ENCODE data around the gene CHAC1.

The CHAC1 gene

DNA sequence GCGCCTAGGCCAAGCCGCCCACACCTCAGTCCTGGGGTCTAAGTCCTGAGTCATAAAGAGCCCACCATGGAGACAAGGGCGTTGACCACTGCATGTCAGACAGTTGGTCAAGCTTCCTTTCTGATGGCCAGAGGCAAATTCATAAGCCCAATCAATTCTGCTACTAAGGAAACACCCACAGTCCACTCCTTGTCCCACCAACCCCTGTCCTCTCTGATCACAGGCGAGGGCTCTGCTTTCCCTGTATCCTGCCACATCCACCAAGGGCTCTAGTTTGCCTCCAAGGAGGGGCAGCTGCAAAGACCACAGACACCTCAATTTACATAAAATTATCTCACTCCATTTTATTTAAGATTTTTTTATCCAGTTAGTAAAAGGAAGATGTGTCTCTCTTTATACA lies 25.3 kb downstream of the CHAC1 start:
- no peak for DNase-seq
- intact Hi-C loops (cut with DNase I): no loop called here

DNA sequence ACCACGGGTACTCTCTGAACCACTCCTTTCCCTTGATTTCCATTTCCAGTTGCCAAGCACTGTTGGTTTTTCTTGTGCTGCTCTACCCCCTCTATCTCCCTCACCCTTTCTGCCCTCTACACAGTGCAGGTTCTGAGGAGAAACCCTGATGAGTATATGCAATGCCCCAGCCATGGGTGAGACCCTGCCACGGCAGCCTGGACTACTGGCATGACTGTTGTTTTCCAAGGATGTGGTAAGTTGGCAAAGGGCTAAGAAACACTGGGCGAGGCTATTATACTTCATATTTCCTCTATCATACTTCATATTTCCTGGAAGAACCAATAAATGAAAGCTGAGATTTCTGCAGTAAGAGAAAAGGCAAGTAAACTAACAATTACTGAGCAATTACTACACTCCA lies 27.9 kb downstream of the CHAC1 start:
- intact Hi-C loops (cut with DNase I): no loop called here
- no peak for DNase-seq

DNA sequence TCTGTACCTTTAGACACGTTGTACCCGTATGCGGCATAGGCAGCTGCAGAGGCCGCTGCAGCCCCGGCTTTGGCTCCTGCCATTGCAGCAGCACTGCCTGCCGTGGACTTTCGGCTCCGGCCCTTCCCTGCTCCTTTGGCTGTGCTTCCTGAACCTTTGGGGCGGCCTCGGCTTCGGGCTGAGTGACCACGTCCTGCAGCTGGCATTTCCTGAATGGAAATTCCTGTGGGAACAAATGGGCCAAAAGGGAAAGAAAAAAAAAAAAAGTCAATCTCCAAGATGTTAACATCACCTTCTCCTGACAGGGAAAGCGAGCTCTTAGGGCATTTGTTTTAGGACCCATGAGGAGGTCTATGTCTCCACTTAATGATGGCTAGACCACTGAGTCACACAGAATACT lies 29.6 kb downstream of the CHAC1 start:
- DNase-seq: peak in 1 of 10 donors; percentile 81
- intact Hi-C loops (cut with DNase I): no loop called here

DNA sequence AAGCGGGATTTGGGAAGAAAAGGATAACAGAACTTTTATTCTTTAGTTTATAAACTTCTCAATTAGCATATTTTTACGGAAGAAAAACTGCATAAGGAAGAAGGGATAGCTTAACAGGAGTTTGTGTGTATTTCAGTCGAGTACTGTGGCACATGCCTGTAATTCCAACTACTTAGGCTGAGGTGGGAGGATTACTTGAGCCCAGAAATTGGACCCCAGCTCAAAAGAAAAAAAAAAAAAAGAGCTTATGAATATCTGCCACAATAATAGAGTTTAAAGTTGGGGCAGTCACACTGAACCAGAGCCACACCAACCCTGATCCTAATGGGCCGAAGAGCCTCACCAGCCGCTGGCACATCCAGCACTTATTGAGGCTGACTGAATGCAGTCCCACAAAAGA lies 31.1 kb downstream of the CHAC1 start:
- no peak for DNase-seq
- intact Hi-C loops (cut with DNase I): no loop called here

DNA sequence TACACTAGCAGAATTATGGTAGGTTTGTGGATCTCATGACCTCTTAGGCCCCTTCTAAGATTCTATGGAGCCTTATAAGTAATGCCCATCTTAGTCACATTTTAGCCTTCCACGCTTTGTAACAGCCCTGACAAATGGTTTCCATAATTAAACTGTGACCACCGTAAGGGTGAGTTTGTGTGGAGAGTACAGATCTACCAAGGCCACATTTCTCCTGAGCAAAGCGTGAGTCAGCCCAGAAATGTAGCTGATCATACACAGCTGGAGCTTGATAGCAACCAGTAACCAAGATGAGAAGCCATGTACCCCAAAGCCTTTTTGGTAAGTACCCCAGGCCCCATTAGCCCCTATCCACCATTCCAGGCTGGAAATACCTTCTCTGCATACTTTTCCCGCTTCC lies 31.7 kb downstream of the CHAC1 start:
- intact Hi-C loops (cut with DNase I): no loop called here
- no peak for DNase-seq

DNA sequence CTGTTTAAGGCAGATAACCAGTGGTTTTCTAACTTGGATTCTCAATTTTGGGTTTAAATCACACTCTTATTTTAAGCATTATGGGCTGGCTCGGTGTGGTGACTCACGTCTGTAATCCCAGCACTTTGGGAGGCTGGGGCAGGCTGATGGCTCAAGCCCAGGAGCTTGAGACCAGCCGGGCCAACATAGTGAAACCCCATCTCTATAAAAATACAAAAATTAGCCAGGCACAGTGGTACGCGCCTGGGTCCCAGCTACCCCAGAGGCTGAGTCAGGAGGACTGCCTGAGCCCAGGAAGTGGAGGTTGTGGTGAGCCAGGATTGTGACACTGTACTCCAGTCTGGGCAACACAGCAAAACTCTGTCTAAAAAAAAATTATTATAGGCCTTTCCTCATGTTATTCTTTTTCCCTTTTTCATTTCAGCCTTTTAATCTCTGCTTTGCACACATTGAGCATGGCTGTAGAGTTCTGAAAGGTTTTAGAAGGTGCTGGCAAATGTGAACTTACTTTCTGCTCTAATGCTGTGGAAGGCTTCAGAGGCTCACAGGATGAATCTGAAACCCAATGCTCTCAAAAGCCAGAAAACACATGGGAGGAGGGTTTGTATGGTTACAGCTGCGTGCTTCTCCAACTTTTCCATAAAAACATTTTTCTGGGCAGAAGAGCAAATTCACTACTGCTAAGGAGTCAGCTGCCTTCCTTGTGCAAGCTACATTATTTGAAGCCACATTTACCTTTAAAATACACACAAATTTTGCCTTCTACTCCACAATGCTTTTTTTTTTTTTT lies 32.5 kb downstream of the CHAC1 start:
- peak in 1 of 10 donors; percentile 58 for DNase-seq
- intact Hi-C loops (cut with DNase I): no loop called here

DNA sequence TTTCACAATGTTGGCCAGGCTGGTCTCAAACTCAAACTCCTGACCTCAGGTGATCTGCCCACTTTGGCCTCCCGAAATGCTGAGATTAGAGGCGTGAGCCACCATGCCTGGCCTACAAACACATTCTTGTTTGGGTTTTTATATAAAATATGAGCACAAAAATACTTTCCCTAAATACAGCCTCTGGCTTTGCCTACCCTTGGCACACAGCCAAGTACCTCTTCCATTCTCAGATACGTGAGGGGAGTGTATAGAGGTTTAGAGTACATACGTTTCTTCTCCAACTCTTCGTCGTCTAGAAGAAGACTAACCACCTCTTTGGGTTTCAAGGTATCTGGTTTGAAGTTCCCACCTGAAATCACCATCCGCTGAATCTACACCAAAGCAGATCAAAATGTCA lies 33.5 kb downstream of the CHAC1 start:
- intact Hi-C loops (cut with DNase I): no loop called here
- no peak for DNase-seq

DNA sequence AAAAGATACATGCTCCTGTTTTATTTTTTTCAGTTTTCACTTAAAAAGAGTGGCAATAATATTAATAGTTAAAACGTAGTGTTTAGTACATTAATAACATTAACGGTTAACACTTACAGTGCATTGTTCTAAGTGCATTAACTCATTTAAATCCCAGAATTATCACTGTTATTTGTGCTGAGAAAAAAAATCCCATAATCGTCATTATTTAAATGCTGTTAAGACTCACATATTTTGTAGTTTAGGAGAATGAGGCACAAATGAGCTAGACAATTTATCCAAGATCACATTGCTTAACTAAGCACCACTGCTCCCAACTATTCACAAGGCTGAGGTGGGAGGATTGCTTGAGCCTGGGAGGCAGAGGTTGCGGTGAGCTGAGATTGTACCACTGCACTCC lies 34.9 kb downstream of the CHAC1 start:
- intact Hi-C loops (cut with DNase I): no loop called here

DNA sequence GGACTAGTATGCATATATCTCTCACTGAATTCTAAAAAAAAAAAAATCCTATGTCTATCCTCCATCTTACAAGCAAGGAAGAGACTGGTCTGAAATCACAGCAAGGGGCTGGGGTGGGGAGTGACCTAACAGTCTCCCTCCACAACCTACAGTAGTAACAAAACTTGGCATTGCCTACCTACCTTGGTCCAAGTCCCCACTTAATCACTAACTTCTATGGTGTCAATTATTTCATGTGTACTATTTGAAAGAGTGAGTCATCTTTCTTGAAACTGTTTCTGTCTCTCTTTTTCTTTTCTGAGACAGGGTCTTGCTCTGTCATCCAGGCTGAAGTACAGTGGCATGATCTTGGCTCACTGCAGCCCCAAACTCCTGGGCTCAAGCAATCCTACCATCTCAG lies 36.8 kb downstream of the CHAC1 start:
- no peak for DNase-seq
- intact Hi-C loops (cut with DNase I): no loop called here

More for the DNA sequence above, 34.9 kb downstream of the CHAC1 start:
- no peak for DNase-seq

DNA sequence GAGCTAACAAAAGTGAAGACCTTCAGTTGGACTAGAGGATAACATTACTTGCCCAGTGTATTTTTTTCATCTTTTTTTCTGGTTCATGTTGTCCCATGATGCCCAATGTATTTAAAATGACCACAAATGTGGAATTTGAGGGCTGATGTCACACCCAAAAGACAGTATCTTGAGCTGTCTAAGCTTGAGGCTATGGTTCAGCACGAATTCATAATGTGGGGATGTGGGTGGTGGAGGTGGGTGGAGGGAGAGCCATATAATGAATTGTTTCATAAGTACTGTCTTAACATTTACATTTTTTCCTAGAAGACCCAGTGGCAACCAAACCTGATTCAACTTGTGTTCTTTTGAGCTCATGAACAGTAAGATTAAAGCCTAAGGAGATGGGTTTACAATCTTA lies 37.5 kb downstream of the CHAC1 start:
- DNase-seq: no peak
- intact Hi-C loops (cut with DNase I): no loop called here

DNA sequence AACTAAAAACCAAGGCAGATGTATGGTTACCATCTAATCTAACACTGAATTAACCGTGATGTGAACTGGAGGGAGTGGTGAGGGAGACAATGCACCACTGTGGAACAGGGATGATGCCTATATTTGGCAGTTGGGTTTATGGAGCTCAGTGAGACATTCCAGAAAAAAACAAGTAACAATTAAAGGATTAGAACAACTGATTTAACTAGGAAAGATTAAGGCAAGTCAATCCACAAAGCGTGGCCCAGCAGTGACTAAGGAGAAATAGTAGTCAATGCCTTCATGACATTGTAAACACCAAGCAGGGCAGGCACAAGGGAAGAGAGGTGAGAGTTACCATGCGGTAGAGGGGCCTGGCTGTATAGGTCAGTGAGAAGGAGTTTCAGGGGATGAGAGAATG lies 38.1 kb downstream of the CHAC1 start:
- no peak for DNase-seq
- intact Hi-C loops (cut with DNase I): no loop called here

DNA sequence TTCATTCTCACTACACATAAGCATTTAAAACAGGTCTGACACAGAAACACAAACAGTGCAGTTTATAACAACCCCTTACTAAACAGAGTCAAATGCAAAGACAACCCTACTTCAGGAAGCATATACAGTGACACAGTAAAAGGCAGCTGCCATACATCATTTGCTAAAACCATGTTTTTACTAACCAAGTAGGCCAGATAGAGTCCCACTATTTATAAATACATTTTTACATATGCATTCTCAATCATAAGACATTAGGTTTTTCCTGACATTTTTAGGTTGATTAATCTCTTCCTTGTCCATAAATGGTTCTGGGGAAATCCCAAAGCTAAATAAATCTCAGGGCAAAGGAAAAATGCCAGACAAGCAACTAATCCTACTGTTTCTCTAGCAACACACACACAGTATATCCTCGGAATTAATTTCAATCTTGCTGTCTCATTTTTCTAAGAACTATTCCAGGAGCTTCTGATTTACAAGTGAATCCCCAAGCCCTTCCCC lies 39.0 kb downstream of the CHAC1 start:
- DNase-seq: no peak
- intact Hi-C loops (cut with DNase I): no loop called here

DNA sequence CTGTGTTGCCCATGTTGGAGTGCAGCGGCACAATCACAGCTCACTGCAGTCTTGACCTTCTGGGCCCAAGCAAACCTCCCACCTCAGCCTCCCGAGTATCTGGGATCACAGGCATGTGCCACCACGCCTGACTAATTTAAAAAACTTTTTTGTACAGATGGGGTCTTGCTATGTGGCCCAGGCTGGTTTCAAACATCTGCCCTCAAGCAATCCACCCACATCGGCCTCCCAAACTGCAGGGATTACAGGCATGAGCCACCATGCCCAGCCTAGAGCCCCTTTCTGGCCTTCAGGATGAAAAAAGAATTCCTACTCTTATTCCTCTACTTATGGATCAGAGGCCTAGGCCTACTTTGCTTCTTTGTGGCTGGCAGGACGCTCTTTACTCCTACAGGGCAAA lies 39.6 kb downstream of the CHAC1 start:
- intact Hi-C loops (cut with DNase I): no loop called here
- DNase-seq: no peak

DNA sequence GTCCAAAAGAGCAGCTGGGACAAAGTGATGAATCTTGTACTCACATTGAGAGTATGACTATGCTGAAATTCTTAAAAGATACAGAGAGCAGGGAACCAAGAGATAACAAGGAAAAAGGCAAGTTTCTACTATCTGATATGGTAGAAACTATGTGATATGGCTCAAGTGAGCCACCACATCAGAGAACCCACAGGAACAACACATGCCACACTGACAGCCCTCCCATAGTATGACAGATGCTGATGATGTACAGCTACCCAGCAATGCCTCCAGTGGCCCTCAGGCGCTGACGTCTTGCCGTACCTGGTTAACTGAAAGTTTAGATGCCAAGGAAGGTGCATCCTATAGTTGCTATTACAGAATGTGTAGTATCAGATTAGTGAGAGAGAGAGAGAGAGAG lies 42.4 kb downstream of the CHAC1 start:
- intact Hi-C loops (cut with DNase I): no loop called here
- no peak for DNase-seq

DNA sequence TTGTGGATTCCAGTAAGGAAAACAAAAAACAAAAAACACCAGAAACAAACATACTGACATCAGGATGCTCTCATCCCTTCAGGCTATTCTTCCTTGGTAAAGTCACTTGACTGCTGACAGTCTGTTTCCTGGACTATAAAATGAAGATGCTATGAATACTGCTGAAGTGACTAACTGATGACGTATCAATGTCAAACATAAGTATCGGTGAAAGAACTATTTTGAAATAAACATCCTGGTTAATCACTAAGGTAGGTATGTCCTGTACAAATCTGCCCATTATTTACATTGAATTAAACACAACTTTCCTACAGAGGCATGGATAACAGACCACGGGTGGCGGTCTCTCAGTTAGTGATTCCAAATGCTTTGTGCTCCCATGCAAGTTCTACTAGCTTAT lies 45.9 kb downstream of the CHAC1 start:
- no peak for DNase-seq
- intact Hi-C loops (cut with DNase I): no loop called here

DNA sequence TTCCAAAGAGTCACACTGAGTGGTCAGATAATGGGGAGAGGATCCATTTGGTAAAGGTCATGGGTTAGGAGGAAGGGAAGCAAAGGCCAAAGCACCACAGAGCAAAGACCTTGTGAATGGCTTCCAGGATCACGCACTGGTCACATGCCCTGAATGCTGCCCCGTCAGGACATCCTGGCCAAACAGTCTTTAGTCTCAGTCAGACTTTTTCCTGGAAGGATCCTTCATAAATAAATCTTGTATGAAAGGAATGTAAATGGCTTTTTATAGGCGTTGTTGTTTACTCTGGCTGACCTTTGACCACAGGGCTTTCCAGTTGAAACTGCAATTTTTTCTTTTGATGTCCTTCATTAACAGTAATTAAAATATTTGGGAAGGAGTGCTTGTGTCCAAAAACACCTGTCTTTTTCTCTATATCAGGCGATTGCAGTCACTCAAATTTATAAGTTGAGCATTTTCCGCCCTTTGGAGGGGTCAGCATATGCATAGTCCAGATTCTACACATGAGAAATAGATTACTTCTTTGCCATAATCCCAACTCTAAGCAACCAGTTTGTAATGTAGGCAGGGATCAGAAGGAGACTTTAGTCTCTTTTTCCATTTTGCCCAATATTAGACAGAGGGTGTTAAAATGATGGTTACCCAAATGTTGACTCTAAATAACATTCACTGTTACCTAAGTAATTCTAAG lies 48.4 kb downstream of the CHAC1 start:
- intact Hi-C loops (cut with DNase I): no loop called here
- no peak for DNase-seq

DNA sequence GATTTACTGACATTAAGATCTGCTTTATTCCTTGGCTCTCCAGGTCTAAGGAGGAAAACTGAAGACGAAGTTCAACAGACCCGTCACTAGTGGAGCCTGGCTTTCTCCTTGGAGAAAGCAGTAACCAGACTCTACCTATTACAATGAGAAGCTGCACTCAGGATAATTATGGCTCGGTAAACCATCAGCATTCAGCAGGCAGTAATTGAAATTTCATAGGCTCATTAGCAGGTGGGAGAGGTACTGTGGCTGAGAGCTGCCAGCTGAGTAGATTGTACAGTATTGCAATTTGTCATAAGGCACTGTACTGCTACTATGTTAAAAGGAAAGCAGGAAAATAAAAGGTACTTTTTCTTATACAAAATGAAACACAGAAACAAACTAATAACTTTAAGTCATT lies 51.2 kb downstream of the CHAC1 start:
- no peak for DNase-seq
- intact Hi-C loops (cut with DNase I): no loop called here
